ENCODE measurements around the gene ISOC2. TPM values are rescaled to one million over a fixed set of nuclear protein-coding genes. Genes with fewer than 3 reads are reported as not detected.
A peak's percentile ranks its signal among the peaks of the same experiment; 100 is the strongest.

ISOC2 gene
- total and polyA plus RNA-seq, 9 of the 15 experiments (the other 6 are each of a cell fraction or from before 2014, with no cell fraction given): 1.2 to 229 (median 58.3) TPM

GRCh38 chr19:55476100-55476775 is 14.8 kb upstream of the ISOC2 start, which contains the start of gene ZNF628 (continued):
- TF ChIP-seq PTBP1 (IDR thresholded peaks at IDR 0.05; ENCODE audit: low read depth, low read length): no peak
- TF ChIP-seq HDAC2 (IDR thresholded peaks at IDR 0.05): peak; percentile 77; the same call in 1 of the 2 replicates
- no peak for TF ChIP-seq KLF16 (IDR thresholded peaks at IDR 0.05)
- 0 out of 2 replicates have a peak, but pooled peaks have one; percentile 70 for TF ChIP-seq ZNF232 (CRISPR knock-in tag; IDR thresholded peaks at IDR 0.05)
- no peak for TF ChIP-seq NCOR1 (IDR thresholded peaks at IDR 0.05)
- TF ChIP-seq ZNF785 (CRISPR knock-in tag; IDR thresholded peaks at IDR 0.05): no peak
- no peak for TF ChIP-seq ZNF354B (CRISPR knock-in tag; IDR thresholded peaks at IDR 0.05)
- TF ChIP-seq NKRF (IDR thresholded peaks at IDR 0.05; ENCODE audit: borderline replicate concordance): peak; percentile 76
- TF ChIP-seq GMEB1 (CRISPR knock-in tag; IDR thresholded peaks at IDR 0.05): peak; percentile 100
- TF ChIP-seq MECOM (CRISPR knock-in tag; IDR thresholded peaks at IDR 0.05): 0 out of 2 replicates have a peak, but pooled peaks have one; percentile 64
- peak; percentile 97 for TF ChIP-seq NCOA6 (IDR thresholded peaks at IDR 0.05)
- TF ChIP-seq DIDO1 (tag; IDR thresholded peaks at IDR 0.05; ENCODE audit: low read depth): peak; percentile 21; the same call in 1 of the 2 replicates
- no peak for TF ChIP-seq ZNF316 (IDR thresholded peaks at IDR 0.05)
- TF ChIP-seq PML (IDR thresholded peaks at IDR 0.05; ENCODE audit: low read length): no peak; the same call in 1 of the 2 replicates
- TF ChIP-seq HDAC1 (IDR thresholded peaks at IDR 0.05): peak in 1 of 2 experiments; percentile 77; a peak in 2 of 4 replicates
- peak in 1 of 2 experiments; percentile 78; a peak in 2 of 4 replicates for TF ChIP-seq TBL1XR1 (IDR thresholded peaks at IDR 0.05; ENCODE audit: low read length in 2 of 2)
- TF ChIP-seq YY1 (IDR thresholded peaks at IDR 0.05; ENCODE audit: borderline replicate concordance in 1 of 3, control insufficient read depth in 1 of 3, extremely low read depth in 1 of 3, insufficient read depth in 3 of 3, insufficient read length in 1 of 3, insufficient replicate concordance in 2 of 3, low read depth in 1 of 3, low read length in 2 of 3): no peak
- TF ChIP-seq ERF (CRISPR knock-in tag; IDR thresholded peaks at IDR 0.05): peak; percentile 85; the same call in 1 of the 2 replicates
- TF ChIP-seq ZNF311 (CRISPR knock-in tag; IDR thresholded peaks at IDR 0.05): no peak
- peak; percentile 92 to 94 for TF ChIP-seq MAZ (CRISPR knock-in tag; conservative IDR thresholded peaks at IDR 0.05 in 1 of 2, IDR thresholded peaks at IDR 0.05 in 1 of 2)
- TF ChIP-seq CBFB (CRISPR knock-in tag; IDR thresholded peaks at IDR 0.05): peak; percentile 63
- TF ChIP-seq ZNF512 (tag; IDR thresholded peaks at IDR 0.05): no peak
- no peak; the same call in 1 of the 2 replicates for TF ChIP-seq POLR2AphosphoS5 (IDR thresholded peaks at IDR 0.05; ENCODE audit: control insufficient read depth, insufficient read depth, low read depth, low read length)
- peak; percentile 40; the same call in 1 of the 2 replicates for TF ChIP-seq PTRF (tag; IDR thresholded peaks at IDR 0.05)
- peak; percentile 13 for TF ChIP-seq NEUROD1 (IDR thresholded peaks at IDR 0.05; ENCODE audit: borderline replicate concordance, low read depth, low read length, partially characterized antibody)
